ENCODE measurements around the gene PRR16.

The PRR16 gene

GRCh38 chr5:120472911-120473310, 8.8 kb downstream of the PRR16 start:
- in situ Hi-C loops (cut with MboI; ENCODE audit: low pct_unique_long_range_greater_than_20kb, low sequenced_read_pairs, unreplicated experiment) = no loop called here
- DNase-seq (ENCODE audit: low spot score) = no peak
- no peak for TF ChIP-seq CTCF (IDR thresholded peaks at IDR 0.05; ENCODE audit: extremely low read depth, insufficient read depth, missing control alignments)

DNA sequence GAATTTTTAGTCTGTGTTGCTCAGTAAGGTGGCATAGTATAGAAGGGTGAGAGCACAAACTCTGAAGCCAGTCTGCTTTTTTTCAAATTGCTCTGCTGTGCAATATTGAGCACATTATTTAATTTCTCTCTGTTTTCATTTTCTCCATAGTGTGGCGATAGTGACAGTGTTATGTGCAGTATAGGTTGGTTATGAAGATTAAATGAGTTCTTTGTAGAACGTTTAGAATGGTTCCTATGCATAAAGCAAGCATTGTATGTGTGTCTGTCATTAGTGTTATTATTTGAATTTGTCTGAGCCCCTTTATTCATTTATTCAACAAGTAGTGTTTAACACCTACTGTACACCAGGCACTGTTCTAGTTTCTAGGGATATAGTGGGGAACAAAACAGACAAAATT, 9.2 kb downstream of the PRR16 start:
- in situ Hi-C loops (cut with MboI; ENCODE audit: low pct_unique_long_range_greater_than_20kb, low sequenced_read_pairs, unreplicated experiment) = no loop called here
- no peak for TF ChIP-seq CTCF (IDR thresholded peaks at IDR 0.05; ENCODE audit: extremely low read depth, insufficient read depth, missing control alignments)
- DNase-seq (ENCODE audit: low spot score) = no peak

DNA sequence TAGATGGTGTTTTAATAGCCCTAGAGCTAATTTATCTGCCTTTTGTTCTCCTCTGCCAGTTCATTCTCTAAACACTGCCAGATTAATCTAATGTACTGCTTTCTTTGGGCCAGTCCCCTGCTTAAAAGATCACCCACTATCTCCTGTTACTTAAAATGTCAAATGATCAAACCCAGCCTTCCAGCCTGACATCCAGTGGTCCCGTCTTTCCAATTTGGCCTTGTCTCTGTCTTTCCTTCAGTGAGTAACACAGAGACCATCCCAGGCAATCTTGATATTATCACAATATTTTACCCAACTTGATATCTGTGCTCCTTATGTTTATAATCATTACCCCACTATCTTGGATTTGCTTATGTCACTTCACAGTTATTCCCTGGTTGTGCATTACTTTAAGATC, 12.0 kb downstream of the PRR16 start:
- no peak for TF ChIP-seq CTCF (IDR thresholded peaks at IDR 0.05; ENCODE audit: extremely low read depth, insufficient read depth, missing control alignments)
- no peak for DNase-seq (ENCODE audit: low spot score)
- in situ Hi-C loops (cut with MboI; ENCODE audit: low pct_unique_long_range_greater_than_20kb, low sequenced_read_pairs, unreplicated experiment) = no loop called here

DNA sequence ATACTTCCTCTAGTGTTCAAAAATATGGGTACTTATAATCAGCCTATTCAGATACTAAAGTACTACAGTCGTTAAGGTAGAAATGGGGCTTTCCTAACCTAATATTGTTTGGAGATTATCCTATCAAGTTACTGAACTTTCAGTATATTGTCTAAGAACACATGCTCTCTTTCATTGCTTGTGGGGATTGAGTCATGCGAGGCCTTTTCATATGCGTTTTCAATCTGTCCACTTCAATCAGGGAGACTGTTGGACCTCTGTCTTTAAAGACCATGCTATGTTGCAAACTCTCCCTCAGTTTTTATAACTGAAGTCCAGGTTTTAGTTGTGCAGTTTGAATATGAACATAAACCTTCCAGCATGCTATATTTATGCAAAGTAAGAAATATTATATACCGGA, 15.0 kb downstream of the PRR16 start:
- TF ChIP-seq CTCF (IDR thresholded peaks at IDR 0.05; ENCODE audit: extremely low read depth, insufficient read depth, missing control alignments) = no peak
- no peak for DNase-seq (ENCODE audit: low spot score)
- in situ Hi-C loops (cut with MboI; ENCODE audit: low pct_unique_long_range_greater_than_20kb, low sequenced_read_pairs, unreplicated experiment) = no loop called here

DNA sequence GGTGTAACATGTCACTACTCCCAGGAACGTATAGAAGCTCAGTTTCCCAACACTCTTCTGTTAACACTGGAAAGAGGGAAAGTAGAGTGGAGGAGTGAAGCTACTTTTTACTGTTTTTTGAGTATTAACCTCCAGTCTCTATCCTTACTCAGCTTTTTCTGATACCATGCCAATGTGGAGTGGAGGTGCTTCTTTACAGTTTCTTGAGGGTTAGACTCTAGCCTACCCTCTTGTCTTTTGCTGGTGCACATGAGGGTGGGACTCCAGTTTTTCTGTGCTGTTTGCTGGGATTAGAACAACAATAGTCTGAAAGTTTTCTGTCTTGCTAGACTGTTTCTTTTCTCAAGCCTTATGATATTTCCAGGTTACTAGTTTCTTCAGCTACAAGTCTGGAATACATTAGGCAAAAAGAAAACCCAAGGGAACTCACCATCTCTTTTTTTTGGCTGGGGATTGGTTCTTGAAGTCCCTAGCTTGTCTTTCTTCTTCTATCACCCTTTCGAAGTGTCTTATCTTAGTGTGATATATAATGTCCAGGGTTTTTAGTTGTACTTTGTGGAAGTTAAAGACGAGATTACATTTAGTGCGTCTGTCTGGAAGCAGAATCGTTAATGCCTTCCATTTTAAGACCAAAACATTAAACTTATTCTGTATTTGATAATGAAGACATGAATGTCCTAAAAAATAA, 35.9 kb downstream of the PRR16 start:
- in situ Hi-C loops (cut with MboI; ENCODE audit: low pct_unique_long_range_greater_than_20kb, low sequenced_read_pairs, unreplicated experiment) = no loop called here
- TF ChIP-seq CTCF (IDR thresholded peaks at IDR 0.05; ENCODE audit: extremely low read depth, insufficient read depth, missing control alignments) = no peak
- no peak for DNase-seq (ENCODE audit: low spot score)

DNA sequence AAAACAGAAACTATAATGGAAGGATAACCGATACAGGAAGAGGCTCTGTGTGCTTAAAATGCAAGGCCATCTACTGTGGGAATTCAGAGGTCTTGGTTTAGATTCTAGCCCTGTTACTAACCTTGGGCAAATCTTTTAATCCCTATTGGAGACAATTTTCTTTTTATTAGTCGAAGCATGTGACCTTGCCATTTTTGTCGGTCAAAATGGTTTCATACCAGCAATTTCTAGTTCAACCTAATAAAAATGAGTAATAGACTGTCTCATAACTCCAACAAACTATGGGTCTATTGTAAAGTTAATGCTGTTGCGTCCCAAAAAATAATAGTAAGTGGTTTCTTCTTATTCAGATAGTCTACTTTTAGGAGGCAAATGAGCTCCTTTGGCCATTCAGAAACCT, 38.4 kb downstream of the PRR16 start:
- in situ Hi-C loops (cut with MboI; ENCODE audit: low pct_unique_long_range_greater_than_20kb, low sequenced_read_pairs, unreplicated experiment) = no loop called here
- DNase-seq (ENCODE audit: low spot score) = no peak
- TF ChIP-seq CTCF (IDR thresholded peaks at IDR 0.05; ENCODE audit: extremely low read depth, insufficient read depth, missing control alignments) = no peak
